ENCODE data around the gene GORASP2.

Gene GORASP2

DNA sequence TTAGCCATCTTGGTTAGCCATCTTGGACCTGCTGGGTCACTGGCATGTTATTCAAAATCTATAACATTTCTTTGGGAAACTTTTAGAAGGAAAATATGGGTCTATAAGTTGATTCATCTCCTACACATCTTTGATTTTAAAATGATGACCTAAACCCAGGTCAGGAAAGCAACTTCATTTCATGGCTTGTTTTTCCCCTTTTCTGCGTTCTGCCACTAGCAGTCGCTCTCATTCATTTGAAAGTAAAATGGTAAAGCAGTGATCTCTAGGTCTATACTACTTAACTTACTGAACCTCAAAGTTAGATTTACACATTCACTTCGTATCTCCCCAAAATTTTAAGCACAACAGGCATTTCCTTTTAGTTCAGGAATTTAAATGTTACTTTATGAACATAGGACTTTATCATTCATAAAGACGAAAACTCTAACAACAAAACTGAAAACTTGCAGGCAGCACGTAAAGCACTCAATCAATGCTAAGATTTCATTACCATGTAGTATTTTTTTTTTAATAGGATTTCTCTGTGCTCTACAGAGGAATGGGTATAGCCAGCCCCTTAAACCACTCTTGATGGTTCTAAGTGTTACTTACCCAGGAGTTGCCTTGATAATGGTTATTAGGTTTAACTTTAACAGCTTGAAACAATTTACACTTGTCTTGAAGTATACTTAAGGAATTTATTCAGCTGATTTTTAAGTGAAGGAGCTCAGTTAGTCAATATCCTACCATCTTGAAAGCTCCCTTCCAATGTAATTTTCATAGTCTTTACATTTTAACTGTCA lies 62.5 kb downstream of the GORASP2 start:
- no peak for DNase-seq (ENCODE audit: low read depth in 2 of 2, low spot score in 1 of 2)

DNA sequence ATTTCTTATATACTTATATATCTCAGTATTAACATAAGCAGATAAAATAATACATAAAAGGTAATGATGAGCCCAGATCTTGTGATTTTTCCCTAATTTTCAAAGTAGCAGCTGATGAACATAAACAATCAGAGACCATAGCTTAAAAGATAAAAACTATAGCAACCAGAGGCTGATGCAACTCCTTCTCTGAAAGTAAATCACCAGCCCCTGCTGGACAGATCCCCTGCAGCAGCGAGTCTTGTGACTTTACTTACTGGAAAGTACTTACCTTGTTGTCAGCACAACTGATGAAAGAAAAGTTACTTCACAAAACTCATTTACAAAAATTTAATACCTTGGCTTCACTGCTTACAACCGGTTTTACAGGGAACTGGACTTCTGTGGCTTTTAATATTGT lies 67.3 kb downstream of the GORASP2 start:
- DNase-seq (ENCODE audit: low read depth in 2 of 2, low spot score in 1 of 2): no peak

DNA sequence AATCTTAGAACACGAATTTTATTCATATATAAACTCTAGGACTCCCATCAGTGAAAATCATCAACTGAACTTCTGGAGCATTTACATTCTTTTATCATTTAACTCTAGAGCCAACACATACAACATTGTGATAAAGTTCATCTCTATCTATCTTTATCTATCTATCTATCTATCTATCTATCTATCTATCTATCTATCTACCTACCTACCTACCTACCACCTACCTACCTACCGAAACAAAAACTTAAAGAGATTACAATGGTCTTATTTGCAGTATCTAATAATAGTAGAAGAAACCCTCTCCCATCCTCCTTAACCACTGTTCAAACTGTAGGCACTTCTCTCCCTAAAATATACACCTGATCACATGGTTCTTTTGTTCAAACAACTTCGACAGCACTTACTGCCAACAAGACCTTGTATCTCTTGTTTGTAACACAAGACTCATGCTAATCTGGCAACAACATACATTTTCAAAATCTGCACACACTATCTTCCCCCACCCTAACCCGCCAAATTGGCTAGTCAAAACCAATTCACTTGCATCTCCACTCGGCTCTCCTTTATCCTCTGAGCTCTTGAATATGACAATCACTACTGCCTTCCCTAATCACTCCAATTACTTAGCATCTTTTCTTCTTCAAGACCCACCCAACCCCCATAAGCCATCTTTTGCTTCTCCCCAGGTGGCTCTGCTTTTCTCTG lies 69.0 kb downstream of the GORASP2 start:
- no peak for DNase-seq (ENCODE audit: low read depth in 2 of 2, low spot score in 1 of 2)

- DNase-seq (ENCODE audit: low read depth in 2 of 2, low spot score in 1 of 2): no peak
Observed at GRCh38 chr2:170999654-171000053, 70.6 kb downstream of the GORASP2 start.

DNA sequence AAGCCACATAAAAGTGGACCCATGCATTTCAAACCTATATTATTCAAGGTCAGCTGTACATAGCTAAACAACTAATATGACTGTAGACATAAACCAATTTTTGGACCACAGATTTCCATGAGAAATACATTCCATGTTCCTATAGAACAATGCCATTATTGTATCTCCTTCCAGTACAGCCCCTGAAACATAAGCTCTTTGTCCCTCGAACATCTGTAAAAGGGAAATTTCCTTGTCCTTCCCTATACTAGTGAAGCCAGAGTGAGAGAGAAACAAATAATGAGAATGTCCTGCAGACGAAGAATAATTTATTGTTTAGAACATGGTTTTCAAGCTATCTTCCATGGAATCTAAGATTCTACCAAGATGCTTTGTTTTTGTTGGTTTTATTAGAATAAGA lies 75.3 kb downstream of the GORASP2 start:
- DNase-seq (ENCODE audit: low read depth in 2 of 2, low spot score in 1 of 2): no peak

- no peak for DNase-seq (ENCODE audit: low read depth in 2 of 2, low spot score in 1 of 2)
Observed at GRCh38 chr2:171004833-171005232, 75.8 kb downstream of the GORASP2 start.

DNA sequence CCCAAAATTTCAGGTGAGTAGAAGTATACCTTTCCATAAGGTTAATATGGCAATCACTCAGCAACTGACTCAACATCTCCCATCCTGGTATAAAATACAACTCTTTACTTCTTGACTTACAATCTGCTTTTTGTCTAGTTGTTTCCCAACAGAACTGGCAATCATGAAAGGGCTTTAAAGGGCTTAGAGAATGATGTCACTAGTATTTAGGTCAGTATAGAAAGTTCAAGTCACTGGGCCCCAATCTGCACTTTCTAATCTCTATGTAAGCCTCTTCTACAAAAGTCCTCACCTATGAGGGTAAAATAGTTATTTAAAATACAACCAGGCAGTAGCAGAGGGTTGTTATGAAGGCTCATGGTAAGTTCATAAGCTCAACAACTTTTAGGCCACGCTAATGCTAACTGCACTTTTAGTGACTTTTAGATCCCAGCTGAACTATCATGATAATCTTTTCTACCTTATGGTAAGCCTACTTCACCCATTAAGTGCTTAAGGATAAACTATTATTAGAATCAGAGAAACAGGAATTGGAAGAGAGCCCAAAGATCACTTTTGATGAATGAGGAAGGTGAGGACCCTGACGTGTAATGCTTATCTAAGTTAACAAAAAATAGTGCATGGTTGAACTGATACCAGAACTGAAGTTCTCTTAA lies 79.6 kb downstream of the GORASP2 start:
- DNase-seq (ENCODE audit: low read depth in 2 of 2, low spot score in 1 of 2): no peak

DNA sequence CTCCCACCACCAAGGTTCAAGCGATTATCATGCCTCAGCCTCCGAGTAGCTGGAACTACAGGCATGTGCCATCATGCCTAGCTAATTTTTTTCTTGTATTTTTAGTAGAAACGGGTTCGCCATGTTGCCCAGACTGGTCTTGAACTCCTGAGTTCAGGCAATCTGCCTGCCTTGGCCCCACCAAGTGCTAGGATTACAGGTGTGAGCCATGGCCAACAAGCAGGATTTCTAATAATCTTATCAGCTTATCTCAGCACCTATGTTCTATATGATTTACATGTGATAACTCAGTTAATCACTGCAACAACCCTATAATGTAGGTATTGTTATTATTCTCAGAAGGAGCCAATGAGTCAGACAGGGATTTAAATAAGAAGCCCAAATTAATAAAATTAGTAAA lies 80.3 kb downstream of the GORASP2 start:
- DNase-seq (ENCODE audit: low read depth in 2 of 2, low spot score in 1 of 2): no peak

DNA sequence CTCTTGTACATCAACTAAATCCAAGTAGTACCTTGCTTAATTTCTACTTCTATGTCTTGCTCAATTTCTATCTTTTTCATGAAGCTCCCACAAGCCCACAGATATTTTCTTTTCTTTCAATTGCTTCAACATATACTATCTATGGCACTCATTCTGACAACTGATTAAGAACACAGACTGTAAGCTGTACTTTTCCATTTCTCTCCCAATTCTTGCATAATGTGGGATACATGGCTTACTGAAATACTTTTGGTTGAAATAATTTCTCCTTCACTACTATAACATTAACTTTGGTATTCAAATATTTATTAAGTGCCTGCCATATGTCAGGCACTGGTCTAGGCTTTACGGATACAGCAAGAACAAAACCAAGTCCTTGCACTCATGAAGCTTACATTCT lies 84.8 kb downstream of the GORASP2 start:
- no peak for DNase-seq (ENCODE audit: low read depth in 2 of 2, low spot score in 1 of 2)

DNA sequence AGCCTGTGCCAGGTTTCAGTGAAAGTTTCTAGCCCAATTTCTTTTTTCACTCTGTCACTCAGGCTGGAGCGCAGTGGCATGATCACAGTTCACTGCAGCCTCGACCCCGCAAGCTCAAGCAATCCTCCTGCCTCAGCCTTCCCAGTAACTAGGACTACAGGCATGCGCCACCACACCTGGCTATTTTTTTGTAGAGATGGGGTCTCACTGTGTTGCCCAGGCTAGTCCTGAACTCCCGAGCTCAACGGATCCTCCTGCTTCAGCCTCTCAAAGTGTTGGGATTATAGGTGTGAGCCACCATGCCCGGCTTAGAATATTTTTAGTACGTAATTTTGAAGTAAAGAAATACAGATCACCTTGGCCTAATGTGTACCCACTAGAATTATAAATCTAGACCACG lies 87.1 kb downstream of the GORASP2 start:
- DNase-seq (ENCODE audit: low read depth in 2 of 2, low spot score in 1 of 2): no peak

Measured in stimulated activated CD8-positive, alpha-beta memory T cell treated with anti-CD3 and anti-CD28 coated beads, Interleukin-4, amount 100 ng/mL, for 4 hours (primary cell).